GM21360 (cell line): ENCODE results near the gene ADAMTS15.

ENCODE experiments used
- ATAC-seq: cut with Tn5 transposase; IDR thresholded peaks from one replicate; pipeline ENCODE4 v1.9.1; 2021; ENCODE audit warnings: mild to moderate bottlenecking, moderate library complexity; ENCODE audit not compliant: unreplicated experiment

The ADAMTS15 gene

GRCh38 chr11:130508913-130509312 lies 60.5 kb downstream of the ADAMTS15 start:
- no peak for ATAC-seq

GRCh38 chr11:130509942-130510341 lies 61.5 kb downstream of the ADAMTS15 start:
- ATAC-seq = no peak

- no peak for ATAC-seq
These were observed 62.1 kb downstream of the ADAMTS15 start for GRCh38 chr11:130510407-130511006.

GRCh38 chr11:130511765-130512164 lies 63.3 kb downstream of the ADAMTS15 start:
- ATAC-seq = no peak

GRCh38 chr11:130512662-130513061 lies 64.2 kb downstream of the ADAMTS15 start:
- no peak for ATAC-seq

GRCh38 chr11:130513132-130513531 lies 64.7 kb downstream of the ADAMTS15 start:
- no peak for ATAC-seq

- no peak for ATAC-seq
These were observed 65.9 kb downstream of the ADAMTS15 start for GRCh38 chr11:130514316-130514715.

GRCh38 chr11:130514851-130515250 lies 66.4 kb downstream of the ADAMTS15 start:
- no peak for ATAC-seq

GRCh38 chr11:130515829-130516553 lies 67.5 kb downstream of the ADAMTS15 start:
- ATAC-seq = no peak

- no peak for ATAC-seq
These were observed 68.4 kb downstream of the ADAMTS15 start for GRCh38 chr11:130516554-130517505.

GRCh38 chr11:130518164-130518680 lies 69.8 kb downstream of the ADAMTS15 start:
- no peak for ATAC-seq

- no peak for ATAC-seq
These were observed 70.9 kb downstream of the ADAMTS15 start for GRCh38 chr11:130519128-130519932.

GRCh38 chr11:130520271-130520671 lies 71.8 kb downstream of the ADAMTS15 start:
- ATAC-seq = no peak

GRCh38 chr11:130522284-130522961 lies 74.0 kb downstream of the ADAMTS15 start:
- no peak for ATAC-seq

- ATAC-seq = no peak
These were observed 74.7 kb downstream of the ADAMTS15 start for GRCh38 chr11:130523166-130523565.

- no peak for ATAC-seq
These were observed 75.2 kb downstream of the ADAMTS15 start for GRCh38 chr11:130523609-130524008.

GRCh38 chr11:130524132-130524790 lies 75.8 kb downstream of the ADAMTS15 start:
- ATAC-seq = no peak

- ATAC-seq = no peak
These were observed 76.9 kb downstream of the ADAMTS15 start for GRCh38 chr11:130525307-130525706.
